ENCODE measurements around the gene ARL4C.

ARL4C gene

GRCh38 chr2:234451852-234452625 is 44.8 kb downstream of the ARL4C start:
- in situ Hi-C loops (cut with MboI; ENCODE audit: low pct_unique_long_range_greater_than_20kb, low sequenced_read_pairs, unreplicated experiment) = no loop called here
- DNase-seq (ENCODE audit: low spot score) = no peak
- no peak for TF ChIP-seq CTCF (IDR thresholded peaks at IDR 0.05; ENCODE audit: extremely low read depth, insufficient read depth, missing control alignments)

- in situ Hi-C loops (cut with MboI; ENCODE audit: low pct_unique_long_range_greater_than_20kb, low sequenced_read_pairs, unreplicated experiment) = no loop called here
- TF ChIP-seq CTCF (IDR thresholded peaks at IDR 0.05; ENCODE audit: extremely low read depth, insufficient read depth, missing control alignments) = no peak
- DNase-seq (ENCODE audit: low spot score) = no peak
Observed at GRCh38 chr2:234451242-234451641, 45.6 kb downstream of the ARL4C start.

- no peak for DNase-seq (ENCODE audit: low spot score)
- in situ Hi-C loops (cut with MboI; ENCODE audit: low pct_unique_long_range_greater_than_20kb, low sequenced_read_pairs, unreplicated experiment) = no loop called here
- no peak for TF ChIP-seq CTCF (IDR thresholded peaks at IDR 0.05; ENCODE audit: extremely low read depth, insufficient read depth, missing control alignments)
Observed at GRCh38 chr2:234450431-234451124, 46.3 kb downstream of the ARL4C start.

- in situ Hi-C loops (cut with MboI; ENCODE audit: low pct_unique_long_range_greater_than_20kb, low sequenced_read_pairs, unreplicated experiment) = no loop called here
- TF ChIP-seq CTCF (IDR thresholded peaks at IDR 0.05; ENCODE audit: extremely low read depth, insufficient read depth, missing control alignments) = no peak
- DNase-seq (ENCODE audit: low spot score) = no peak
Observed at GRCh38 chr2:234448506-234449184, 48.2 kb downstream of the ARL4C start.

- in situ Hi-C loops (cut with MboI; ENCODE audit: low pct_unique_long_range_greater_than_20kb, low sequenced_read_pairs, unreplicated experiment) = no loop called here
- no peak for TF ChIP-seq CTCF (IDR thresholded peaks at IDR 0.05; ENCODE audit: extremely low read depth, insufficient read depth, missing control alignments)
- DNase-seq (ENCODE audit: low spot score) = no peak
Observed at GRCh38 chr2:234447963-234448362, 48.9 kb downstream of the ARL4C start.

GRCh38 chr2:234447189-234447588 is 49.7 kb downstream of the ARL4C start:
- in situ Hi-C loops (cut with MboI; ENCODE audit: low pct_unique_long_range_greater_than_20kb, low sequenced_read_pairs, unreplicated experiment) = no loop called here
- TF ChIP-seq CTCF (IDR thresholded peaks at IDR 0.05; ENCODE audit: extremely low read depth, insufficient read depth, missing control alignments) = no peak
- no peak for DNase-seq (ENCODE audit: low spot score)

Data from GM13977 (cell line).